MCF 10A (cell line): Measurements from ENCODE around the gene ADARB2. TPM values are rescaled to one million over a fixed set of nuclear protein-coding genes. Genes with fewer than 3 reads are reported as not detected.

ENCODE experiments used
- BruUV-seq: library from RNA; stranded (reverse); fragments of 400-500 nt; replicated peaks from 2 replicates; lab custom pipeline; 2021; lab: Mats Ljungman, UMichigan
- CTCF ChIA-PET: fragments of 300-600 bp; sonication (Branson Sonifier 250); formaldehyde crosslinking; extraction: SDS; loops from one replicate; lab custom pipeline; 2021; ENCODE audit warnings: antibody characterized with exemption, inconsistent platforms; lab: Yijun Ruan, JAX
- POLR2A ChIA-PET: fragments of 300-600, 350-650 bp; sonication (Branson Sonifier 250); formaldehyde crosslinking; extraction: SDS; loops from one replicate; lab custom pipeline; 2020; ENCODE audit warnings: antibody characterized with exemption, inconsistent platforms; lab: Yijun Ruan, JAX
- DNase-seq: peaks from one replicate; pipeline ENCODE4 v3.0.0-alpha.2; 2018; ENCODE audit not compliant: unreplicated experiment
- H3K27ac Mint-ChIP-seq: one replicate; pipeline ENCODE4 v1.8.0; 2022; ENCODE audit warnings: mild to moderate bottlenecking, low read depth, mixed read lengths; ENCODE audit not compliant: unreplicated experiment
- H3K27me3 Mint-ChIP-seq: one replicate; pipeline ENCODE4 v1.8.0; 2022; ENCODE audit warnings: mixed read lengths; ENCODE audit not compliant: insufficient read depth, unreplicated experiment
- H3K36me3 Mint-ChIP-seq: one replicate; pipeline ENCODE4 v1.8.0; 2022; ENCODE audit warnings: mild to moderate bottlenecking, moderate library complexity, mixed read lengths; ENCODE audit not compliant: insufficient read depth, unreplicated experiment
- H3K4me1 Mint-ChIP-seq: one replicate; pipeline ENCODE4 v1.8.0; 2022; ENCODE audit warnings: mixed read lengths; ENCODE audit not compliant: insufficient read depth, unreplicated experiment
- H3K4me3 Mint-ChIP-seq: one replicate; pipeline ENCODE4 v1.8.0; 2022; ENCODE audit warnings: mild to moderate bottlenecking, moderate library complexity, mixed read lengths; ENCODE audit not compliant: unreplicated experiment
- H3K9me3 Mint-ChIP-seq: one replicate; pipeline ENCODE4 v1.8.0; 2022; ENCODE audit warnings: mixed read lengths; ENCODE audit not compliant: unreplicated experiment
- intact Hi-C: fragments of 100-400 bp; cut with micrococcal nuclease; formaldehyde crosslinking; loops from 2 replicates; pipeline ENCODE4 v1.14.1; 2022
- total RNA-seq: library from RNA; stranded (reverse); gene quantifications from 2 replicates; pipeline ENCODE4 v1.2.3, GENCODE V29; 2022
- TF ChIP-seq, protein P1 (sequence below): fragments of 200-600 bp; IDR thresholded peaks from one replicate; pipeline ENCODE4 v1.8.0; 2022; ENCODE audit warnings: antibody characterized with exemption, mild to moderate bottlenecking; ENCODE audit not compliant: unreplicated experiment

ADARB2 gene
- total RNA-seq, 1 experiment from 2014 or later = 0.96 TPM

GRCh38 chr10:1339396-1339795 is 397.9 kb downstream of the ADARB2 start:
- H3K27ac Mint-ChIP-seq = no peak overlapping the region
- TF ChIP-seq, protein P1, sequence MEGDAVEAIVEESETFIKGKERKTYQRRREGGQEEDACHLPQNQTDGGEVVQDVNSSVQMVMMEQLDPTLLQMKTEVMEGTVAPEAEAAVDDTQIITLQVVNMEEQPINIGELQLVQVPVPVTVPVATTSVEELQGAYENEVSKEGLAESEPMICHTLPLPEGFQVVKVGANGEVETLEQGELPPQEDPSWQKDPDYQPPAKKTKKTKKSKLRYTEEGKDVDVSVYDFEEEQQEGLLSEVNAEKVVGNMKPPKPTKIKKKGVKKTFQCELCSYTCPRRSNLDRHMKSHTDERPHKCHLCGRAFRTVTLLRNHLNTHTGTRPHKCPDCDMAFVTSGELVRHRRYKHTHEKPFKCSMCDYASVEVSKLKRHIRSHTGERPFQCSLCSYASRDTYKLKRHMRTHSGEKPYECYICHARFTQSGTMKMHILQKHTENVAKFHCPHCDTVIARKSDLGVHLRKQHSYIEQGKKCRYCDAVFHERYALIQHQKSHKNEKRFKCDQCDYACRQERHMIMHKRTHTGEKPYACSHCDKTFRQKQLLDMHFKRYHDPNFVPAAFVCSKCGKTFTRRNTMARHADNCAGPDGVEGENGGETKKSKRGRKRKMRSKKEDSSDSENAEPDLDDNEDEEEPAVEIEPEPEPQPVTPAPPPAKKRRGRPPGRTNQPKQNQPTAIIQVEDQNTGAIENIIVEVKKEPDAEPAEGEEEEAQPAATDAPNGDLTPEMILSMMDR = no peak
- H3K4me3 Mint-ChIP-seq = no peak overlapping the region
- no peaks in the 10 kb centered on the region for H3K27me3 Mint-ChIP-seq
- H3K4me1 Mint-ChIP-seq = no peaks in the 10 kb centered on the region
- intact Hi-C loops = no loop called here
- ChIA-PET CTCF (no interaction called here), POLR2A (no interaction called here)
- H3K36me3 Mint-ChIP-seq = no peaks in the 10 kb centered on the region
- DNase-seq = no peak
- H3K9me3 Mint-ChIP-seq = no peaks in the 10 kb centered on the region
- no TSS peak for BruUV-seq

DNA sequence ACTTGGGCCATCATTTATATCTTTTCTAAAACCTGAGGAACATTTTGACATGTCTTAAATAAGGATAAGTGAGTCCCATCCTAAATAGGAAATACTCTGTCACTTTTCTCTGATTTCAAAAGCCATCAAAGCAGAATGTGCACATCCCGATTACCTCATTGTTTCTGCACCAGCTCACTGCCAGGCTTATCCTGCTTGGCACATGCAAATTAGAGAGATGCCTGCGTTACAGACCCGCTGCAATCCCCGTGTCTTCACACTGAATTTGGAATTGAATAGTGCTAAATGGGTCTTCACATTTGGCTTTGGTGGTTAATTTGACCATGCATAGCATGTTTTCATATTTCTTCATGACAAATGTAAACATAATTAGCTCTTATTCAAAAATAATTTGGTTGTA is 401.7 kb downstream of the ADARB2 start:
- TF ChIP-seq, protein P1 = no peak

GRCh38 chr10:1333981-1334380 is 403.3 kb downstream of the ADARB2 start:
- DNase-seq = no peak
- ChIA-PET CTCF (no interaction called here), POLR2A (no interaction called here)
- TF ChIP-seq, protein P1 = no peak
- Mint-ChIP-seq H3K4me3 (no peak overlapping the region), H3K4me1 (peaks cover 4% of the 10 kb centered on the region), H3K9me3 (no peaks in the 10 kb centered on the region), H3K36me3 (no peaks in the 10 kb centered on the region), H3K27ac (no peak overlapping the region), H3K27me3 (no peaks in the 10 kb centered on the region)
- no TSS peak for BruUV-seq
- intact Hi-C loops = no loop called here

More for the DNA sequence above, 401.7 kb downstream of the ADARB2 start:
- Mint-ChIP-seq H3K4me1 (no peaks in the 10 kb centered on the region), H3K4me3 (no peak overlapping the region), H3K27ac (no peak overlapping the region), H3K9me3 (no peaks in the 10 kb centered on the region), H3K27me3 (no peaks in the 10 kb centered on the region), H3K36me3 (no peaks in the 10 kb centered on the region)
- no TSS peak for BruUV-seq
- no peak for DNase-seq
- intact Hi-C loops = no loop called here
- ChIA-PET POLR2A (no interaction called here), CTCF (interaction anchor here (0.6 kb wide), 1 partner anchor 9 kb away, joined by 3 read pairs; no protein-coding TSS in a partner anchor)

DNA sequence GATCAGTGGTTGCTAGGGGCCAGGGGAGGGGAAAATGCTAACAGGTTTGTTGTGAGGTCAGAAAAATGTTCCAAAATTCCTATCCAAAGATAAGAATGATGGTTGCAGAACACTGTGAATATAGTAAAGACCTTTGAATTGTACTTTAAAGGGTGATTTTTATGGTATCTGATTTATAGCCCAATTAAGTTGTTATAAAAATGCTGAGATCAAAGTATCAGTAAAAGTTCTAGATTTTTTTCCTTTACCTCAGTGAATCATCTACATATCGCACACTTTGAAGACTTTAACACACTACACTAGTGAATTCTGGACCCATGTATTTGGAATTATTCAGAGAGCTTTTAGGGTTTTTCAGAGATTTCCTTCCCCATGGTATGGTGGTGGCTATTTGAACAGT is 405.8 kb downstream of the ADARB2 start:
- Mint-ChIP-seq H3K9me3 (no peaks in the 10 kb centered on the region), H3K36me3 (no peaks in the 10 kb centered on the region), H3K4me3 (no peak overlapping the region), H3K27ac (no peak overlapping the region), H3K27me3 (no peaks in the 10 kb centered on the region), H3K4me1 (peaks cover 4% of the 10 kb centered on the region)
- intact Hi-C loops = no loop called here
- no TSS peak for BruUV-seq
- TF ChIP-seq, protein P1 = no peak
- CTCF ChIA-PET = no interaction called here
- DNase-seq = no peak
- POLR2A ChIA-PET = no interaction called here
